GM08714 (cell line): ENCODE data around the gene RYR2.

Source experiments
- H3K4me3 ChIP-seq: fragments of 200-500 bp; sonication (Bioruptor generic); 2 replicates; pipeline ENCODE4 v1.5.1; 2014; ENCODE audit warnings: mild to moderate bottlenecking, low read length, inconsistent platforms
- ZNF274 ChIP-seq: IDR thresholded peaks from 2 replicates; pipeline ENCODE4 v1.6.1; 2012; ENCODE audit warnings: mild to moderate bottlenecking, low read depth, low read length

The RYR2 gene

GRCh38 chr1:237695878-237696277 is 653.9 kb downstream of the RYR2 start:
- H3K4me3 ChIP-seq: no peak overlapping the region
- no peak for TF ChIP-seq ZNF274

- no peak for TF ChIP-seq ZNF274
- H3K4me3 ChIP-seq: no peak overlapping the region
Measured at GRCh38 chr1:237700181-237700580, 658.2 kb downstream of the RYR2 start.

GRCh38 chr1:237701534-237701933 is 659.5 kb downstream of the RYR2 start:
- no peak for TF ChIP-seq ZNF274
- H3K4me3 ChIP-seq: no peak overlapping the region

GRCh38 chr1:237702161-237702560 is 660.2 kb downstream of the RYR2 start:
- TF ChIP-seq ZNF274: no peak

GRCh38 chr1:237705462-237705861 is 663.5 kb downstream of the RYR2 start:
- TF ChIP-seq ZNF274: no peak
- H3K4me3 ChIP-seq: no peak overlapping the region

More at GRCh38 chr1:237702161-237702560, 660.2 kb downstream of the RYR2 start:
- no peak overlapping the region for H3K4me3 ChIP-seq

- no peak overlapping the region for H3K4me3 ChIP-seq
- TF ChIP-seq ZNF274: no peak
Measured at GRCh38 chr1:237709355-237709754, 667.4 kb downstream of the RYR2 start.

GRCh38 chr1:237711281-237711680 is 669.3 kb downstream of the RYR2 start:
- no peak for TF ChIP-seq ZNF274
- H3K4me3 ChIP-seq: no peak overlapping the region

GRCh38 chr1:237712082-237712481 is 670.1 kb downstream of the RYR2 start:
- no peak overlapping the region for H3K4me3 ChIP-seq
- no peak for TF ChIP-seq ZNF274

- H3K4me3 ChIP-seq: no peak overlapping the region
- no peak for TF ChIP-seq ZNF274
Measured at GRCh38 chr1:237712586-237713157, 670.7 kb downstream of the RYR2 start.

- TF ChIP-seq ZNF274: no peak
- no peak overlapping the region for H3K4me3 ChIP-seq
Measured at GRCh38 chr1:237713916-237714315, 671.9 kb downstream of the RYR2 start.

GRCh38 chr1:237717106-237717505 is 675.1 kb downstream of the RYR2 start:
- no peak overlapping the region for H3K4me3 ChIP-seq
- no peak for TF ChIP-seq ZNF274

- TF ChIP-seq ZNF274: no peak
- no peak overlapping the region for H3K4me3 ChIP-seq
Measured at GRCh38 chr1:237730826-237731350, 688.9 kb downstream of the RYR2 start.

- no peak overlapping the region for H3K4me3 ChIP-seq
- no peak for TF ChIP-seq ZNF274
Measured at GRCh38 chr1:237732657-237733056, 690.7 kb downstream of the RYR2 start.

GRCh38 chr1:237736372-237737029 is 694.5 kb downstream of the RYR2 start:
- H3K4me3 ChIP-seq: no peak overlapping the region
- no peak for TF ChIP-seq ZNF274

- no peak overlapping the region for H3K4me3 ChIP-seq
- TF ChIP-seq ZNF274: no peak
Measured at GRCh38 chr1:237737448-237737847, 695.5 kb downstream of the RYR2 start.

- H3K4me3 ChIP-seq: no peak overlapping the region
- no peak for TF ChIP-seq ZNF274
Measured at GRCh38 chr1:237737938-237738610, 696.1 kb downstream of the RYR2 start.
